Lower leg skin (tissue), 4 donors: ENCODE results near the gene MIDN. TPM values are rescaled to one million over a fixed set of nuclear protein-coding genes. Genes with fewer than 3 reads are reported as not detected.

Experiments
- DNase-seq, 2 donors: peaks; one replicate each; pipeline ENCODE4 v3.0.0-alpha.2; 2019; ENCODE audit warnings: low spot score in 2 of 2
- H3K4me3 ChIP-seq: fragments of 200-600 bp; sonication (generic); 2 replicates; pipeline ENCODE4 v1.5.1; 2017; ENCODE audit warnings: mild to moderate bottlenecking, low read depth; ENCODE audit not compliant: poor library complexity, severe bottlenecking
- POLR2A ChIP-seq, 2 donors: fragments of 450-650 bp; IDR thresholded peaks; one replicate each; pipeline ENCODE4 v1.6.1; 2016 to 2017; ENCODE audit warnings: antibody characterized with exemption in 2 of 2, mild to moderate bottlenecking in 1 of 2, moderate library complexity in 1 of 2
- WGBS, 2 donors: methylation state at CpG; one replicate each; pipeline ENCODE4 v1.1.5; 2018; 5-methylcytosine and 5-hydroxymethylcytosine counted together
- intact Hi-C: fragments of 100-400 bp; cut with DNase I; formaldehyde crosslinking; loops from one replicate; pipeline ENCODE4 v1.15.0; 2023; ENCODE audit warnings: low total_unique reads
- total RNA-seq, 4 donors: library from RNA; depleted of rRNA; stranded (reverse); fragments of >200 nt; gene quantifications; one replicate each; pipeline ENCODE4 v1.1.0, GENCODE V29; 2016
- TF ChIP-seq, protein P1 (sequence below), 3 donors: fragments of 450-650 bp; IDR thresholded peaks; one replicate each; pipeline ENCODE4 v1.5.1; 2016; ENCODE audit warnings: antibody characterized with exemption in 3 of 3, mild to moderate bottlenecking in 3 of 3, moderate library complexity in 2 of 3

MIDN gene
- total RNA-seq, 4 donors from 2014 or later, result 59.7 to 119 (median 78.7) TPM

DNA sequence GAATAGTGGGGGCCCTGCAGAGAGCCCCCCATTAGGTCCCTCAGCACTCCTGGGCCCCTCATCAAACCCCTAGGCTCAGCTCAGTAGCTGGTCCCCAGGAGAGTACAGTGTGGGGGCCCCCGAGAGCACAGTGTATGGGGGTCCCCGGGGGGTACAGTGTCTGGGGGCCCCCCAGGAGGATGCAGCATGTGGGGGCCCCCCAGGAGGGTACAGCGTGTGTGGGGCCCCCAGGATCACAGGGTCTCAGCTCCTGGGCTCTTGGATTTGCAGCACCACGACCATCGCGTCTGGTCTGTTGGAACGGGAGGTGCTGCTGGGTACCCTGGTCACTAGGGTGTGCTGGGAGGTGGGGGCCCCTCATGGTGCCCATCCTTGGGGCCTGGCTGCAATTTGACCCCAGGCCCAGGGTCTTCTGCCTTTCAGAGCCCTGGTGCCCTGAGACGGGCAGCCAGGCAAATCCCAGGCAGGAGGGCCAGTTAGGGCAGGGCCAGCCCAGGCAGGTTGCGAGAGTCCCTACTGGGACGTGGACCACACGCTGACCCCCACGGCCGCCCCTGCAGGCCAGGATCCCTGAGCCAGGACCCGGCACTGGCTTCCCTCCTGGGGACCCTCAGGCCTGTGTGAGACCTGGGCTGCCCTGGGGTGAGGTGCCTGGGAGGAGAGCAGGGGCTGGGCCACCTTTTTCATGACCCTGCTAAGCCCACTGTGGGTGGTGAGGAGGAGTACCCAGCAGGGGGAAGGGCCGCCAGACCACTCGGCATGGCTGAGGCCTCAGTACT, 24.1 kb upstream of the MIDN start:
- intact Hi-C loops, result no loop called here
- TF ChIP-seq, protein P1, sequence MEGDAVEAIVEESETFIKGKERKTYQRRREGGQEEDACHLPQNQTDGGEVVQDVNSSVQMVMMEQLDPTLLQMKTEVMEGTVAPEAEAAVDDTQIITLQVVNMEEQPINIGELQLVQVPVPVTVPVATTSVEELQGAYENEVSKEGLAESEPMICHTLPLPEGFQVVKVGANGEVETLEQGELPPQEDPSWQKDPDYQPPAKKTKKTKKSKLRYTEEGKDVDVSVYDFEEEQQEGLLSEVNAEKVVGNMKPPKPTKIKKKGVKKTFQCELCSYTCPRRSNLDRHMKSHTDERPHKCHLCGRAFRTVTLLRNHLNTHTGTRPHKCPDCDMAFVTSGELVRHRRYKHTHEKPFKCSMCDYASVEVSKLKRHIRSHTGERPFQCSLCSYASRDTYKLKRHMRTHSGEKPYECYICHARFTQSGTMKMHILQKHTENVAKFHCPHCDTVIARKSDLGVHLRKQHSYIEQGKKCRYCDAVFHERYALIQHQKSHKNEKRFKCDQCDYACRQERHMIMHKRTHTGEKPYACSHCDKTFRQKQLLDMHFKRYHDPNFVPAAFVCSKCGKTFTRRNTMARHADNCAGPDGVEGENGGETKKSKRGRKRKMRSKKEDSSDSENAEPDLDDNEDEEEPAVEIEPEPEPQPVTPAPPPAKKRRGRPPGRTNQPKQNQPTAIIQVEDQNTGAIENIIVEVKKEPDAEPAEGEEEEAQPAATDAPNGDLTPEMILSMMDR (IDR thresholded peaks at IDR 0.05), result no peak
- TF ChIP-seq POLR2A (IDR thresholded peaks at IDR 0.05), result no peak
- H3K4me3 ChIP-seq, result no peak overlapping the region
- DNase-seq, result no peak
- 98 to 100% methylated on average over 7 to 11 of the region's 16 CpGs for WGBS, 2 donors

DNA sequence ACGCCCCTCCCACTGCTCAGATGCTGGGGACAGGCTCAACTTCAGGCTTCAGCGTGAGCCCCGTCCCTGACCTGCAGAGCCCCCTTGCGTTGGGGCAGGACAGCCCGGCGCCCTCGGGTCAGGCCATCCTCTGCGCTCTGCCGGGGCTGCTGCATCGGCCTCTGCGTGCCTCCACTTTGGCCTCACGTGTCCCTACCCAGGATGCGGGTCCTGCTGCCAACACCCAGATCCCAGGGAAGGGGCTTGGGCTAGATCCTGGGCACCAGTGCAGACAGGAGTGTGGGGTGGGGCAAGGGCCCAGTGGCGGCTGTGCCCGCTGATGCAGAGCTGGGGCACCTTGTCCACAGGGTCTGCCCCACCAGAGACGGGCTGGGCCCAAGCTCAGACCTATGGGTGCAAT, 23.5 kb upstream of the MIDN start:
- no peak for DNase-seq
- WGBS, 2 donors, result 89% methylated on average over 12 to 16 of the region's 16 CpGs
- TF ChIP-seq, protein P1 (IDR thresholded peaks at IDR 0.05), result no peak
- TF ChIP-seq POLR2A (IDR thresholded peaks at IDR 0.05), result no peak
- H3K4me3 ChIP-seq, result no peak overlapping the region
- intact Hi-C loops, result no loop called here

DNA sequence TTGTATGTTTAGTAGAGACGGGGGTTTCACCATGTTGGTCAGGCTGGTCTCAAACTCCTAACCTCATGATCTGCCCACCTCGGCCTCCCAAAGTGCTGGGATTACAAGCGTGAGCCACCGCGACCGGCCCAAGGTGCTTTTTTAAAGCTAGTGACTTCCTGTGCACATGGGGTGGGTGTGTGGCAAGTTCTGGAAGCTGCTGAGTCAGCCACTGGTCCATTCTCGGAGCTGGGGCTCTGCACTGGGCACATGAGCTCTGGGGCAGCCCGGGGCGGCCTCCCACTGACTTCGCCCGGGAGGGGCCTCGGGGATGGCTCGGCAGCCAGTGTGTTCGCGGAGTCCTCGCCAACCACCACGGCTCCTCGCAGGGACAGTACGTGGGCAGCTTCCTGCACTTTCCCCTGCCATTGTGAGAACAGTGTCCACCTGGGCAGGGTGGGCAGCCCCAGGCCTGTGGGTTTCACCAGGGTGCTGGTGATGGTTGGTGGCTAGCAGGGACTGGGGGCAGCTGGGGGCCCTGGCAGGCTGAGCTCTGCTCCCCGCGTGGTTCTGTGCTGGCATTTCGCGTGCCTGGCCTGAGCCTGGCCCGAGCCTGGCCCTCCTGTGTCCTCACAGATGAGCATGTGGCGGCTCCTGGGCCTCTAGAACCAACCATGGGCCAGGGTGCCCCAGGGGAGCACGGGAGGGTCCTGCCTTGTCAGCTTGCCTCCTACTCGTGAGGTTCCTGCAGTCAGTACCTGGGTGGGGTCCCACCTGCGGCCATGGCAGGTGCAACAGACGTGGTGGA, 22.8 kb upstream of the MIDN start:
- no peak for DNase-seq
- no peak for TF ChIP-seq POLR2A (IDR thresholded peaks at IDR 0.05)
- TF ChIP-seq, protein P1 (IDR thresholded peaks at IDR 0.05), result no peak
- no peak overlapping the region for H3K4me3 ChIP-seq
- intact Hi-C loops, result no loop called here
- 79 to 88% methylated on average over 18 to 24 of the region's 29 CpGs for WGBS, 2 donors

DNA sequence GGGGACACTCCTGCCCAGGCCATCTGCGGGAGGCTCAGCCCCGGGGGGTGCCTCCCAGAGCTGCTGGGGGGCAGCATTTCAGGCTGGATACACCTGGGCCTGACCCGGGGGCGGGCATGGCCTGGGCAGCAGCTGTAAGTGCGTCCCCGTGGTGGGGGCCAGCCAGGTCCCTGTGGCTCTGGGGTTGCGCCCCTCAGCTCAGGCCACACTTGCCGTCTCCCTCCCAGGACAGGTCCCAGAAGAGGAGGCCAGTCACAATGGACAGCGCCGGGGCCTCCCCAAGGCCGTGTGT, 22.2 kb upstream of the MIDN start:
- H3K4me3 ChIP-seq, result no peak overlapping the region
- intact Hi-C loops, result no loop called here
- WGBS, 2 donors, result 90% methylated on average over 10 of the region's 11 CpGs; no CpG with 5 or more reads in 1 of the 2 donors
- TF ChIP-seq, protein P1 (IDR thresholded peaks at IDR 0.05), result no peak
- no peak for TF ChIP-seq POLR2A (IDR thresholded peaks at IDR 0.05)
- DNase-seq, result no peak

DNA sequence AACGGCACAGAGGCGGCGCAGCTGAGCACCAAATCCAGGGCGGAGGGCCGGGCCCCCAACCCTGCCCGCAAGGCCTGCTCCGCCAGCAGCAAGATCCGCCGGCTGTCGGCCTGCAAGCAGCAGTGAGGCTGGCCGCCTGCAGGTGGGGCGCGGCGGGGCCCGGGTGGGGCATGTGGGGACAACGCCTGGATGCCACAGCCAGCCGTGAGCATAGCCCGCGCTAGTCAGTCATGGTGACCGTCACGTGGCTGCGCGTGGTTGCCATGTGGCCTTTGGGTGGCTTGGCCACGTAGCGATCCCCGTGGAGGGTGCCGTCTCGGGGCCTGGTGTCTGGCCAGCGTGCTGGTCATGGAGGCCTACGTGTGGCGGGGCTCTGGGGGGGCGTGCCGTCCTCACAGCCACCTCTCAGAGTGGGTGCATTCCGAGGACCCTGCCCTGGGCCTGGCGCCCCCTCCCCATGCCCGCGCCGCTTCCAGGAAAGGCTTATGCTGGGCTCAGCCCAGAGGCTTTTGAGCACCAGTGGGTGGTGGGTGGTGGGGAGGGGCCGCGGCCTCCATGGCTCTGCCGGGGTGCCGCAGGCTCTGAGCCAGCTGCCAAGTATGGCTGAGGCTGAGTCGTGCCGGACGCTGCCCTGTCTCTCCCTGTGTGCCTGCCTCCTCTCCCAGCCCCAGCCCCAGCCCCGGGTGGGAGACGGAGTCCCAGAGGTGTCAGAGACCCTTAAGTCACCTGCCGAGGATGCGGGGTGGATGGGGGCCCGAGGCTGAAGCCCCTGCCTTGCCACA, 21.7 kb upstream of the MIDN start:
- no peak overlapping the region for H3K4me3 ChIP-seq
- no peak for DNase-seq
- intact Hi-C loops, result no loop called here
- TF ChIP-seq POLR2A (IDR thresholded peaks at IDR 0.05), result no peak
- TF ChIP-seq, protein P1 (IDR thresholded peaks at IDR 0.05), result no peak
- 87 to 90% methylated on average over 4 to 46 of the region's 50 CpGs for WGBS, 2 donors
